Activated CD4-positive, alpha-beta T cell treated with anti-CD3 and anti-CD28 coated beads, Interleukin-2, Interleukin-4, amounts not matched to agents 100 ng/mL and 50 ng/mL, durations not matched to agents 16 hours and 8 hours (primary cell): ENCODE measurements around the gene PWWP2B.
"Not testable (repeated sequence)": the region's sequence is repeated elsewhere in the genome, so short reads cannot be mapped to it uniquely, and the experiment has no call there.

Source experiments
- DNase-seq: peaks from one replicate; pipeline ENCODE4 v3.0.0-alpha.2; 2020; ENCODE audit warnings: low spot score

The PWWP2B gene

DNA sequence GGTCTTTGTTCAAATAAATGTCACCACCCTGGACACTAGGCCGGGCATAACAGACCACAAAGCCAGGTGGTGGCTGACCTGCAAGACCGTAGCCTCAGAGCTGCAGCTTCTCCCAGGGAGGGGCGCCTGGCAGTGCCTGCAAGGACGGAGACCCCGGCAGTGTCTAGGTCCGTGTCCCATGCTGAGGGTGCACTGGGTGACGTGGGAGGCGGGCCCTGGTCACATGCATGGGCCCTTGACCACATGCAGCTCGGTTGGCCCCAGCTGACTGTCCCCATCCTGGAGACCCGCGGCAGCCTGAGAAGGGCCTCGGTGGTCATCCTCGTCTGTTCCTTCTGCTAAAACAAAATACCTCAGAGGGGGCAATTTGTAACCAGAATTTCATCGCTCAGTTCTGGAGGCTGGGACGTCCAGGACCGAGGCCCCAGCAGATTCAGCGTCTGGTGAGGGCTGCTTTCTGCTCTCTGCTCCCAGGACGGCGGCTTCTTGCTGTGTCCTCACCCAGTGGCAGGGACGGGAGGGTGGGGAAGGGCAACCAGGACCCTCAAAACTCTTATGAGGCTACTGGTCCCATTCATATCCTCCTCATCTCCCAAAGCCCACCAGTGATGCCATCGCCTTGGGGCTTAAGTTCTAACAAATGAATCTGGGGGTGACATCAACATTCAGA, 36.8 kb downstream of the PWWP2B start:
- no peak for DNase-seq

DNA sequence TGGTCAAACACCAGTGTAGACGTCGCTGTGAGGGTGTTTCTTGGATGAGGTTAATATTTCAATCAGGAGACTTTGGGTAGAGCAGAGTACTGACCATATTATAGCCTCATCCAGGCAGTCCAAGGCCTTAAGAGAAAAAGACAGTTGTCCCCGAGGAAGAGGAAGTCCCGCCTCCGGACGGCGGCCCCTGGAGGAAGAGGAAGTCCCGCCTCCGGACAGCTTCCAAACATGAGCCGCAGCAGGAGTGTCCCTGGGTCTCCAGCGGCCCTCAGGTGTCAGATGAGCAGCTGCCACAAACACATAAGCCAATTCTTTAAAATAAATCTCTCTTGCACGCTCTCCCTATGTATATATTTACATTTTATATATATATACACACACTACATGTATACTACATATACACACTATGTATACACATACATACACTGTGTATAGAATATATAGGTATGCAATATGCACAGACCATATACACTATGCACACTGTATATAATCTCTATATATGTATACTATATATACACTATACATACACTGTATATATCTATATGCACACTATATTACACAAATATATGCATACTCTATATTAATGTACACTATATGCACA, 37.5 kb downstream of the PWWP2B start:
- peak; percentile 49 for DNase-seq

DNA sequence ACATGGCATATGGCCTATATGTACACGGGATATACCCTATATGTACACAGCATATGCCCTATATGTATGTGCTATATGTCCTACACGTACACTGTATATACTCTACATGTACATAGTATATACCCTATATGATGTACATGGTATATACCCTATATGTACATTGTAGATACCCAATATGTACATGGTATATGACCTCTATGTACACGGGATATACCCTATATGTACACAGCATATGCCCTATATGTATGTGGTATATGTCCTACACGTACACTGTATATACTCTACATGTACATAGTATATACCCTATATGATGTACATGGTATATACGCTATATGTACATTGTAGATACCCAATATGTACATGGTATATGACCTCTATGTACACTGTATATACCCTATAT, 38.3 kb downstream of the PWWP2B start:
- DNase-seq = not testable (repeated sequence)

DNA sequence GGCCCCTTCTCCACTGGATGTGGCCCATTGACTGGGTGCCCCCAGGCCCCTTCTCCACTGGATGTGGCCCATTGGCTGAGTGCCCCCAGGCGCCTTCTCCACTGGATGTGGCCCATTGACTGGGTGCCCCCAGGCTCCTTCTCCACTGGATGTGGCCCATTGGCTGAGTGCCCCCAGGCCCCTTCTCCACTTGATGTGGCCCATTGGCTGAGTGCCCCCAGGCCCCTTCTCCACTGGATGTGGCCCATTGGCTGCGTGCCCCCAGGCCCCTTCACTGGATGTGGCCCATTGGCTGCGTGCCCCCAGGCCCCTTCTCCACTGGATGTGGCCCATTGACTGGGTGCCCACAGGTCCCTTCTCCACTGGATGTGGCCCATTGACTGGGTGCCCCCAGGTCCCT, 39.1 kb downstream of the PWWP2B start:
- DNase-seq = not testable (repeated sequence)

DNA sequence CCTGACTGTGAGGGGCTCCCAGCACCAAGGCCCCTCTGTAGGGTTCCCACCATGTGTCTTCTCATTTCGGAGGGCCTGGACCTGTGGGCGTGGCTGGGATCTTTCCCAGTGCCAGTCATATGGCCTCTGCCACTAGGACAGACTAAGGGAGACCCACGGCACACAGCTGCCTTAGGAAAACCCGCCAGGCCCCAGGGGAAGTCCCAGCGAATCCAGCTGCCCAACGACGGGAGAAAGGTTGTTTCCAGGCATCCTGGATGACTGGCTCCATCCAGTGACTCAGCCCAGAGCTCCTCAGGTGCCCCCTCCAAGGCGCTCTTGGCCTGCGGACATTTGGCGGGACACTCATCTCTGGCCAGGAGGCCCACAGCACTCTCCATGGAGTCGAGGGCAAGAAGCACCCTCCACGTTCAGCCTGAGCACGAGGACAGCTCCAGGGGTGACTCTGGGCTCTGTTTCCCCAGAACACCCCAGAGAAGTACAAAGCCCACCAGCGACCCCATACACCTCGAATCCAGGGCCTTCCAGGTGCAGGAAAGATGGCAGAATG, 39.9 kb downstream of the PWWP2B start:
- DNase-seq = no peak

DNA sequence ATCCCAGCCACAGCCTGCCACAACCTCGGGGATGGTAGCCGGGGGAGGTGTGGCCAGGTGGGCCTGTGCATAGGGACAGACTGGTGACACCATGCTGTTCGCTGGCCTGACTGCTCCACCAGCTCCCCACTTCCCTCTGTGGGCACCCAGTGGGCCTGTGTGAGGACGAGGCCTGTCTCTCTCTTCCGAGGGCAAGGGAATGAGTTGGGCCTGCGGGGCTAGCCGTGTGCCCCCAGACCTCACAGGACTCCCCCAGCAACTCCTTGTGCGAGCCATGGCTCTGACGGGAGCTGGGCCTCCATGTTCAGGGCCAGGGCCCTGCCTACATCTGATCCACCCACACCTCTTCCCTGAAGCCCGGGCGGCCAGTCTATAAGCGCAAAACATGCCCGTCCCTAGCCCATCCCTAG, 40.5 kb downstream of the PWWP2B start:
- no peak for DNase-seq

DNA sequence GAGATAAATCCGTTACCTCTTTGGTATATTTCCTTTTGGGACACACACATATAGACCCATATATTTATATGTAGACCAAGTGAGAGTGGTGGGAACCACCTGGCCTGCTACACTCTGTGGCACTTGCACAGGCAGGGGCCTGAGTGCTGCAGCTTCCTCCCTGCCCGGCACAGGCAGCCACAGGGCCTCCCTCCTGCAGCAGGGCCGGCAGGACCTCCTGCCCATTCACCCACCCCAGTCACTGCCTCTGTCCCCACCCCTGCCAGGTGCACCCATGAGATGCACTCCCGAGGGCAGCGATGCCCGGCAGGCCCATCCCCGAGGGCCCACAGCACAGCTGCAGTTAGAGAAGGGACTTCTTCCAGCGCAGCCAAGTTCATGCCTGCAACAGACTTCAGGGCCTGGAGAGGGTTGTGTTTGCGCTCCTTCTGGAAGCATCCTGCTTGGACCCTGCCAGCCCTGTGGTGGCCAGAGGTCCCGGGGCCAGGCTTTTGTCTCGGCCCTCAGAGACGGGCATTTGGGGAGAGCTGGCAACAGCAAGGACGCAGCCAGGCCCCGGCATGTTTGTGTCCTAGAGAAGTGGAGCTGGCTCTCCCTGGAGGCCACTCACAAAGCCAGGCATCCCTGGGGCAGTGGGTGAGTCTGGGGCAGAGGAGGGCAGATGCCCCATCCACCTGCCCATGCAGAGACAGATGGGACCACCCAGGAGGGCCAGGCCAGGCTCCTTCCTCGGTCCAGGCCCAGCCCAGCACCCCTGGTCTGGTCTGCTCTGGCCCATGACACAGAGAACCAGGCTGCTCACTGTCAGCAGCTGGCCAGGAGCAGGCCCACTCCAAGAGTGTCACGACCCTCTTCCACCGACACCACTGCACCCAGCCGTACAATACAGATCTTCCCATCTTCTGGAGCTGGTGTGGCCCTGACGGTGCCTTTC, 41.4 kb downstream of the PWWP2B start:
- no peak for DNase-seq

DNA sequence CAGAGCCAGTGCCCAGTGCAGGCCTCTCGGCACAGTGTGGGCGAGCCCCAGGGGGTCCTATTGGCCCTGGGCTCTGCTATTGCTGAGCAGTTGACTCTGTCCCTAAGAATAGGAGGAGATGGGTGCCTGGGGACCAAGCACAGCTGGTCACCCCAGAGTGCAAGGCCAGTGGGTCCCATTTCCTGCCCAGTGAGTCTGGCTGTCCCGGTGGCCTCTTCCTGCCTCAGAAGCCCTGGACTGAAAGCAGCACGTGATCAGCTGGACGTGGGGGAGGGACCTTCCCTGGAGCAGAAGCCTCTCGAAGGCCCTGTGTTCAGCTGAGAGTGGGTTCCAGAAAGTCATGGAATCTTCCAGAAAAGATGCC, 42.0 kb downstream of the PWWP2B start:
- DNase-seq = no peak

DNA sequence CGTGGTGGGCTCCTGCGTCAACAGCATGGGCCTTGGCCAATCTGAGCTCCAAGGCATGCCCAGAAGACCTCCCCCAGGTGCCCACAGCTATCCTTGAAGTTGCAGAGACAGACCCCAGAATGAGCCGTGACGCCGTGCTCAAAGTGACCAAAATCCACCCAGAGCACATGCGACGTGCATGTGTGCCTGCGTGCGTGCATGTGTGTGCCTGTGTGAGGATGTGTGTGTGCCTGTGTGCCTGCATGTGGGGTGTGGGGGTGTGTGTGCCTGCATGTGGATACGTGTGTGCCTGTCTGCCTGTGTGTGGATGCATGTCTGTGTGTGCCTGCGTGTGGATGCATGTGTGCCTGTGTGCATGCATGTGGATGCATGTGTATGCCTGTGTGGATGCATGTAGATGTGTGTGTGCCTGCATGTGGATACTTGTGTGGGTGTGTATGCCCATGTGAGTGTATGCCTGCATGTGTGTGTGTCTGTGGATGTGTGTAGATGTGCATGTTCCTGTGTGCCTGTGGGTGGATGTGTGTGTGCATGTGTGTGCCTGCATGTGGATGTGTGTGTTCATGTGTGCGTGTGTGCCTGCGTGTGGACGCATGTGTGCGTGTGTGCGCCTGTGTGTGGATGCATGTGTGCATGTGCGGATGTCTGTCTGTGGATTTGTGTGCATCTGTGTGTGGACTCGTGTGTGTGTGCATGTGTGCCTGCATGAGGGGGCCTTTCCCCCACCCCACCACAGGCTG, 42.6 kb downstream of the PWWP2B start:
- no peak for DNase-seq

DNA sequence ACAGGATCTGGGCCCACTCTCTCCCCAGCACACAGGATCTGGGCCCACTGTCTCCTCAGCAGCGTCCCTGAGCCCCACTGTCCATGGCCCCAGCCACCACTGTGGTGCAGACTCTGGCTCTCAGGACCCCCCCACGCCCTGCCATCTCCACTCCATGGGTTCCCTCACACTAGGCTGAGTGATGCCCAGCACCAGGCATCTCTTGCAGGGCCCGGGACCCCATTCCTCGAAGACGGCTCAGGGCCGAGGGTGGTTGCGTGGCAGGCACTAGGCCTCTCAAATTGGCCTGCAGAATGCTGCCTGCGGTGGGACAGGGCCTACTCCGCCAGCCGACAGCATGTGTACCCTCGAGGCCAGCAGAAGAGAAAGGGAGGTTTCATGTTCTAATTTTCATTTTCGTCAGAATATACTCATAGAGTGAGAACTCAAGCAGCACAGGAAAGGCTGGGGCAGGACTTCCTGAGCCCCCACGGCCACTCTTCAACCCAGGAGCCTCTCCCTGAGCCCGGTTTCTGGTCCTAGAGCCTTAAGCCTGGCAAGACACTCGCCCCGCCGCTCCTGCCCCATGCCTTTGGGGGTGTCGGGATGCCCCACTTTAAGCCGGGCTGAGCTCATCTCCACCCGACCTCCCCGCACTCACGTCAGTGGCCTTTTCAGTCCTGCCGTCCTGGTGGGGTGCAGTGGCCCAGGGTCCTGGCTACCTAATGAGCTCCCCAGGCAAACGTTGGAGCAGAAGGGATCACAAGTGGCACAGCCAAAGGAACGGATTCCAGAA, 44.0 kb downstream of the PWWP2B start:
- DNase-seq = no peak

DNA sequence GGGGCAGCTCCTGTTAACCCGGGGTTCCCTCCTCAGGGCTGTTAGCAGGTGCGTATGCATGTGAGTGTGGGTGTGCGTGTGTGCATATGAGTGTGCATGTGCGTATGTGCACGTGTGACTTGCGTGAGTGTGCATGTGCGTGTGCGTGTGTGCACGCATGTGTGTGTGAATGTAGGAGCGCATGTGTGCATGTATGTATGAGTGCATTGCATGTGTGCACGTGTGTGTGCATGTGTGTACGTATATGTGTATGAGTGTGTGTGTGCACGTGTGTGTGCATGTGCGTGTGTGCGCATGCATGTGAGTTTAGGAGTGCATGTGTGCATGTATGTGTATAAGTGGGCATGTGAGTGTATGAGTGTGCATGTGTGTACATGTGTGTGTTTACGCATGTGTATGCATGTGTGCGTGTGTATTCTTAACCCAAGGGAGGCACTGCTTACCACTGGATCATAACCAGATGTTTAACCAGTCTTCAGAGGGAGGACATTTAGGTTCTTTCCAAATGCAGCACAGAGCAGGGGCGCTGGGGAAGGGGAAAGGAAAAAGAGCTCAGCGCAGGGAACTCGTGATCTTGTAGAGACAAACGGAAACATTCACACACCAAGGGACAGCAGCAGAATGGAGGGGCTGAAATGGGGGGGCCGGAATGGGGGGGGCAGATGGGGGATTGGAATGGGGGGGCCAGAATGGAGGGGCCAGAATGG, 45.0 kb downstream of the PWWP2B start:
- no peak for DNase-seq

DNA sequence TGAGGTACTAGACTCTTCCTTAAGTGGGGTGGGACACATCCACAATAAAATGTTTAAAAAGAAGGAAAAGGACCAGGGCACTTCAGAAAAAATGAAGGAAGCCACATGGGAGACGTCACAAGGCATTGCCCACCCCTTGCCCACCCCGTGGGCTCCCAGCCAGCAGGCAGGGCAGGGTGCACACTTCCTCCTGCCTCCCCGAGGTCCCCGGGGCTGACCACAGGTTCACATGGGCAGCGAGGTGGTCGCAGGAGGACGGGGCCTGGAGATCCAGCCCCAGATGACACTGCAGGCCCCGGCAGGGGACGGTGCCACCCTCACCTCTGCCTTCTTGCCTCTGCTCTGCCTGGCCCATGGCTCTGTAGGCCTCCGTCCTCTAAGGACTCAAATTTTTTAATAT, 45.6 kb downstream of the PWWP2B start:
- no peak for DNase-seq

DNA sequence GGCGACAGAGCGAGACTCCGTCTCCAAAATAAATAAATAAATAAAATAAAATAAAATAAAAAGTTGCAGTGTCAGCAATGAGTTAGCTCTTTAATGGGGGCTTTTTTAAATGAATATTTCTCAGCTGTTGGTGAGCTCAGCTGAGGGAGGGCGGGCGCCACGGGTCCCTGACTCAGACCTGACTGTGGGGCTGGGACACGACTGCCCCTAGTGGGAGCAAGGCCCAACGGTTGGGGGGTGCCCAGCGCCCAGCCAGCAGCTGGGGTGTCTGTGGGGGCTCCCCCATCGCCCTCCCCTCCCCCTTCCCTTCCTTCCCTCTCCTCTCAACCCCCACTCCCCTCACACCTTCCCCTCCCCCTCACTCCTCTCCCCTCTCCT, 46.6 kb downstream of the PWWP2B start:
- peak; percentile 32 for DNase-seq

DNA sequence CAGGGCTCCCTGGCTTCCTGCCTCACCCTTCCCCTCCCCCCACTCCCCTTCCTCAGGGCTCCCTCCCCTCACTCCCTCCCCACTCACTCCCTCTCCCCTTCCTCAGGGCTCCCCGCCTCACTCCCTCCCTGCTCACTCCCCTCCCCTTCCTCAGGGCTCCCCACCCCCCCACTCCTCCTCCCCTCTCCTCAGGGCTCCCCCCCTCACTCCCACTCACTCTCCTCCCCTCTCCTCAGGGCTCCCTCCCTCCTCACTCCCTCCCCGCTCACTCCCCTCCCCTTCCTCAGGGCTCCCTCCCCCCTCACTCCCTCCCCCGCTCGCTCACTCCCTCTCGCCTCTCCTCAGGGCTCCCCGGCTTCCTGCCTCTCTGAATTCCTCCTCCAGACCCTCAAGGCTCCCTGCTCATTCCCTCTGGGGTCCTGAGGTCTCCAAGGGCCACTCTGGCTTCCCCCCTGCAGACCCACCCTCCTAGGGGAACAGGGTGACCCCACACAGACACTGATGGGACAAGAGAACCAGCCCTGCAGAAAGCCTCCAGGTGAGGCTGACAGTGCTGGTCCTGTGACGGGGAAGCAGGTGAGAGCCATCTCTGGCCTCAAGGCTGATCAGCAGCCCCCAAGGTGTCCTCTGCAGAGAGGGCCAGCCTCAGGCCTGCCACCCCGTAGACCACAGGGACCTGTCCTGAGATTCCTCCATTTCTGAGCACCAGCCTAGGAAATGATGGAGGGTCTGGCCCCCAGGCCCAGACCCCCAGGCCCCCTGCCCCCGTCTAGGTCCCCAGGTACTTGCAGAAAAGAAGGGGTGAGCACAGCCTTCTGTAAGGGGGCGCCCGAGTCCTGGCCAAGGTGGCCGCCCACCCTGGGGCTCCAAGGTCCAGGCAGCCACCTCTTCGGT, 47.2 kb downstream of the PWWP2B start:
- DNase-seq = no peak

DNA sequence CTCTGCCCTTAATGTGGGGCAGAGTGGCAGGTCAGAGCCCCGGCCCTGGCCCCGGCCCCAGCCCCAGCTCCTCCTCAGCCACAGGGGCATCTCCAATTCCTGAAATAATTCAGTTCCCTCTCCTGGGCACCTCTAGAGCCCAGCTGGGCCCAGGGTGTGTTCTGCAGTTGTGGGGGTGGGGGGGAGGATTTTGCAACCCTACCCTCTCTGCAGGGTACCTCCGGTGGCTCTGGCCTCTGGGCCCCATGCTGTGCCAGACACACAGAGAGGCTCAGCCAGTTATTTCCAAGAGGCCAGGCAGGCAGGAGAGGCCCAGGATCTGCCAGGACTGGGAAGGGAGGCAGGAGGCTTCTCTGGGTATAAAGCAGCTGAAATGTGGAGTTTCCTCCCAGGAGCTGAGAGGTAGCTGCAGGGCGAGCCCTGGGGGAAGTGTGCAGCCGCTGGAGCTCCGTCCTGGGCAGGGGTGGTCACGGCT, 47.9 kb downstream of the PWWP2B start:
- no peak for DNase-seq

DNA sequence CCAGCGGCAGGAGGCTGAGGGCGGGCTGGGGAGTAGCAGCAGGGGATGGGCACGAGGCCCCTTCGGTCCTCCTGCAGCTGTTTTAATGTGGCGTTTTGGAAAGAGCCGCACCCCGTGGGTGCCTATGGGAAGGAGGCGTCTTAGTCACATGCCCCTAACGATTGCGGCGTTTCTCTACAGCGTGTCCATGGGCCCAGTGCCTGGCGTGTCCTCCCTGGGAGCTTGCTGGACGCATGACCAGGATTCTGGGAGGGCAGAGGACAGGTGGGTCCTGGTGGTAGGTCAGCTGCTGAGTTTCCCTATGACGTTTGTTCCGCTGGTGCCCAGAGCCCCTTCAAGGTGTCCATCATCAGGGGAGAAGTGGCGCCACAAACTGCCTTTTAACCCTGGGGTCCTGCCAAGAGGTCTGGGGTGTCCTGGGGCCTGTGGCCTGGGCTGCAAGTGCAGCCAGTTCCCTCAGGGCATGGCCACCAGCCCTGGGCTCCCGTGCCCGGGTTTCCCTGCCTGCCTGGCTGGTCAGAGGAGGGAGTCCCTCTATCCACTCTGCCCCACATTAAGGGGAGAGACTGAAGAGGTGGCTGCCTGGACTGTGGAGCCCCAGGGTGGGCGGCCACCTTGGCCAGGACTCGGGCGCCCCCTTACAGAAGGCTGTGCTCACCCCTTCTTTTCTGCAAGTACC, 48.7 kb downstream of the PWWP2B start:
- DNase-seq = no peak

DNA sequence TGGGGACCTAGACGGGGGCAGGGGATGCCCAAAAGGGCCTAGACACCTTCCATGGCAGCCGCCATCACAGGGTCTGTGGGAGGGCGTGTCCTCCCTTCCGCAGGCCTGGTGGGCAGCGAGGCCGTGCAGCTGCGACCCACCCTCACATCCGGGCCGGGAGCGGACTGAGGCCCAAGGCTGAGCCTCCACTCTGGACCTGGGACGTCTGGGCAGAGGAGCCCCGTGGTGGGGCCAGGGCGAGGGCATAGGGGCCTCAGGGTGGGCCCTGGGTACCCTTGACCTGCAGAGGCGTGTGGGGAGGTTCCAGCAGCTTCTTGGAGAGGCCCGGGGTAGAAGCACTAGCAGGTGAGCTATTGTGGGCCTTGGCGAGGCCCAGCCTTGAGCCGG, 49.2 kb downstream of the PWWP2B start:
- DNase-seq = no peak

DNA sequence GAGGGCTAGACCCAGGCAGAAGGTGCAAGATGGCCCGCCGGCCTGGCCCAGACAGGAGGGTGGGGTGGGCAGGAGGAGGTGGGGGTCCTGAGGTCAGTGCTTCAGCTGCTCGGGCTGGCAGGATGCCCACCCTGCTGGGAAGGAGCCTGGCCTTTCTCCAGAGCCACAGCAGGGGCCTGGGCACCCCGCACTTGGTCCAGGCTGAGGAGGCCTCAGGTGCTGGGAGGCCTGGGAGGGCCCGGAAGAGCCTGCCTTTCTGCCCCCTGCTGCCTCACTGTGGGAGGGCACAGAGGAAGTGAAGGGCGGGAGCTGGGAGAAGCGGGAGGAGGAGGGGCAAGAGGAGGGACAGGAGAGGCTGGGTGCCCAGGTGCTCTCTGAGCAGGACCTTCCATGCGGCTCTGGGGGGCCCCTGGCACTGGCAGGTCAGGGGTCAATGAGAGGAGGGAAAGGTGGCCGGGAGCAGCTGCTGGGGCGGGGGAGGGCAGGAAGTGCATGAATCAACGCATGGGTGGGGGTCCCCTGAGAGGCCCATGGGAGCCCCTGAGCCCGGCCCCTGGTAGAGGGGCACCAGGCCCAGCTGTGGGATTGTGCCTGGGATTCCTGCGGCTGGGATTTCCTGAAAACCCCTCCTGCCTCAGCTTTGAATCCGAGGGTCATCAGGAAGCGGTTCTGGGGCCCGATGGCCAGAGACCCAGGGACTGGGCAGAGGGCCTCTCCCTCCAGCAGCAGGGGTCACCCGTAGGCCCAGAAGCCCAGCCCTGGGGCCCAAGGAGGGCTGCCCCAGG, 49.9 kb downstream of the PWWP2B start:
- peak; percentile 78 for DNase-seq
